HCT116 (cell line): ENCODE results near the gene FIZ1.

Experiments
- CTCF ChIP-seq, 3 experiments: fragments of 200-600 bp in 1 of 3; sonication (generic) in 1 of 3; IDR thresholded peaks in 2 of 3; conservative IDR thresholded peaks in 1 of 3; 2 replicates each; pipeline ENCODE4 v1.5.1; 2012 to 2017; ENCODE audit warnings: low read depth in 2 of 3, low read length in 2 of 3, antibody characterized with exemption in 1 of 3, borderline replicate concordance in 1 of 3, control low read depth in 1 of 3, mild to moderate bottlenecking in 1 of 3, mixed read lengths in 1 of 3, mixed run types in 1 of 3, moderate library complexity in 1 of 3; ENCODE audit not compliant: insufficient read depth in 1 of 3
- ELF1 ChIP-seq: IDR thresholded peaks from 2 replicates; pipeline ENCODE4 v1.6.1; 2012; ENCODE audit warnings: low read depth, borderline replicate concordance
- EZH2 ChIP-seq: fragments of 200-600 bp; sonication (generic); IDR thresholded peaks from 2 replicates; pipeline ENCODE4 v1.6.1; 2017; ENCODE audit warnings: antibody characterized with exemption, mixed run types
- FOSL1 ChIP-seq: IDR thresholded peaks from 2 replicates; pipeline ENCODE4 v1.6.1; 2012; ENCODE audit warnings: low read depth
- POLR2A ChIP-seq: IDR thresholded peaks from 2 replicates; pipeline ENCODE4 v1.7.0; 2011; ENCODE audit warnings: borderline replicate concordance; ENCODE audit not compliant: insufficient read depth, insufficient read length; ENCODE audit errors: extremely low read depth
- POLR2AphosphoS5 ChIP-seq: IDR thresholded peaks from 2 replicates; pipeline ENCODE4 v1.6.1; 2011; ENCODE audit warnings: mild to moderate bottlenecking, low read depth, low read length, moderate library complexity
- REST ChIP-seq: IDR thresholded peaks from 2 replicates; pipeline ENCODE4 v1.6.1; 2012; ENCODE audit warnings: low read depth
- SIN3A ChIP-seq: IDR thresholded peaks from 2 replicates; pipeline ENCODE4 v1.6.1; 2012; ENCODE audit warnings: low read depth
- TCF7L2 ChIP-seq: IDR thresholded peaks from 2 replicates; pipeline ENCODE4 v1.7.0; 2011; ENCODE audit warnings: borderline replicate concordance, inconsistent platforms; ENCODE audit not compliant: insufficient read depth, insufficient read length; ENCODE audit errors: extremely low read depth
- TF ChIP-seq, protein P1 (sequence below): IDR thresholded peaks from 2 replicates; pipeline ENCODE4 v1.6.1; 2012

DNA sequence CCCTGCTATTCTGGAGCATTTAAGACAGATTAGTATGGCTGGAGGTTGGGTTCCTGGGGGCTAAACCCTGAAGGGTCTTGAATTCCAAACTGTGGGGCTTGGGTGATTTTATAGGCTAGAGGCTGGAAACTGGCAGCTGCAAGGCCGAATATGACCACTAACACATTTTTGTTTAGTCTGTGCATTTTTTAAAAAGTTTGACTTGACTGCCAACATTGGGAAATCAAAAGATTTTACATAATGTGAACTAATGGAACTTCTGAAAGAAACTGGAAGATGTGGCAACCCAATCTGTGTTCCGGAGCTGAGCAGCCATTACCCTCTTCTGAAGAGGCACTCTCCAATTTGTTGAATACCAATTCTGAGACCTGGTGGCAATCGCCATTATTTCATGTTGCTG lies 20.0 kb upstream of the FIZ1 start:
- TF ChIP-seq FOSL1 (no peak), POLR2AphosphoS5 (no peak), REST (no peak), TCF7L2 (no peak), CTCF (IDR thresholded peaks at IDR 0.05 in 2 of 3, conservative IDR thresholded peaks at IDR 0.05 in 1 of 3; ENCODE audit: borderline replicate concordance in 1 of 3, insufficient read depth in 1 of 3, low read depth in 2 of 3, low read length in 2 of 3) (no peak), ELF1 (no peak), EZH2 (no peak), SIN3A (no peak), POLR2A (no peak)
- TF ChIP-seq, protein P1, sequence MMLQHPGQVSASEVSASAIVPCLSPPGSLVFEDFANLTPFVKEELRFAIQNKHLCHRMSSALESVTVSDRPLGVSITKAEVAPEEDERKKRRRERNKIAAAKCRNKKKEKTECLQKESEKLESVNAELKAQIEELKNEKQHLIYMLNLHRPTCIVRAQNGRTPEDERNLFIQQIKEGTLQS, result no peak
